Heart left ventricle (tissue), 13 donors: ENCODE measurements around the gene DMD.

ENCODE experiments used
- CTCF ChIP-seq, 12 donors: fragments of 200-600 bp; sonication (generic) in 4 of 12; IDR thresholded peaks; one replicate each; pipeline versions ENCODE4 v1.5.0 to v1.8.0; 2018 to 2022; ENCODE audit warnings: antibody characterized with exemption in 12 of 12, mild to moderate bottlenecking in 5 of 12
- POLR2A ChIP-seq, 2 donors: fragments of 450-650 bp; IDR thresholded peaks; one replicate each; pipeline ENCODE4 v1.6.1; 2017; ENCODE audit warnings: antibody characterized with exemption in 2 of 2, mild to moderate bottlenecking in 2 of 2, moderate library complexity in 2 of 2
- donor health status: ischemic (EF 13 %, LVEDD 7.1; RV severe dilation, severe dysfunction).
- donor health status: DM: no; HTN: yes; CAD: no.
- donor health status: DM: no; HTN: no; CAD: no.
- donor health status: ischemic (EF 25% LVEDD 6.9; RV normal size, moderate dysfunction).
- donor health status: ischemic (EF 25% LVEDD 5.7; RV mildly dilated, moderate dysfunction).
- donor health status: ischemic (EF 35%, LVEDD 5.7; RV mildly dilated, moderate dysfunction).
- donor health status: nonischemic (EF 11% LVEDD 7.7; RV severe dilation, severe dysfunction).
- donor health status: DM: yes; HTN: yes; CAD: no.
- donor health status: PGD.
- donor health status: ischemic (EF 29% LVEDD 5.4; RV normal size, mild dysfunction).
- donor health status: nonischemic (EF 23%, LVEDD 6.1; RV moderate dilation, normal function).

- TF ChIP-seq POLR2A (IDR thresholded peaks at IDR 0.05) (no peak), CTCF (IDR thresholded peaks at IDR 0.05) (no peak)
Measured at GRCh38 chrX:32048285-32048684, 1163.1 kb downstream of the DMD start.
